Stimulated activated CD4-positive, alpha-beta T cell treated with anti-CD3 and anti-CD28 coated beads, Interleukin-15, amount 100 ng/mL, for 1 hour (primary cell): ENCODE data around the gene SLC2A4RG.
"Not testable (repeated sequence)": the region's sequence is repeated elsewhere in the genome, so short reads cannot be mapped to it uniquely, and the experiment has no call there.

Source experiments
- DNase-seq, 2 donors: peaks; one replicate each; pipeline ENCODE4 v3.0.0-alpha.2; 2020; ENCODE audit warnings: low read depth in 1 of 2, low spot score in 1 of 2

Gene SLC2A4RG

GRCh38 chr20:63712191-63712590 is 27.4 kb upstream of the SLC2A4RG start:
- DNase-seq: no peak

- no peak for DNase-seq
These were observed 24.7 kb upstream of the SLC2A4RG start for GRCh38 chr20:63714858-63715257.

GRCh38 chr20:63718996-63719395 is 20.6 kb upstream of the SLC2A4RG start:
- DNase-seq: no peak

GRCh38 chr20:63722967-63723622 is 16.5 kb upstream of the SLC2A4RG start:
- not testable (repeated sequence) for DNase-seq

GRCh38 chr20:63730189-63730733 is 9.3 kb upstream of the SLC2A4RG start:
- DNase-seq: not testable (repeated sequence)

GRCh38 chr20:63731410-63731809 is 8.2 kb upstream of the SLC2A4RG start:
- no peak for DNase-seq

GRCh38 chr20:63732118-63733095 is 7.2 kb upstream of the SLC2A4RG start:
- no peak for DNase-seq

- no peak for DNase-seq
These were observed 6.5 kb upstream of the SLC2A4RG start for GRCh38 chr20:63733117-63733516.

- DNase-seq: no peak
These were observed 5.9 kb upstream of the SLC2A4RG start for GRCh38 chr20:63733579-63734081.

- no peak for DNase-seq
These were observed 5.2 kb upstream of the SLC2A4RG start for GRCh38 chr20:63734111-63734945.

GRCh38 chr20:63734946-63735858 is 4.4 kb upstream of the SLC2A4RG start:
- DNase-seq: no peak

- DNase-seq: peak in 1 of 2 donors; percentile 53
These were observed 3.5 kb upstream of the SLC2A4RG start, which contains the start of gene LIME1 for GRCh38 chr20:63735859-63736718. TSS of gene LIME1 (plus strand) at chr20:63736664. CDS start at chr20:63737550, 886 bp downstream.

GRCh38 chr20:63736893-63737694 is 2.5 kb upstream of the SLC2A4RG start:
- DNase-seq: no peak

- DNase-seq: no peak
These were observed 2.0 kb upstream of the SLC2A4RG start for GRCh38 chr20:63737695-63737944.

- DNase-seq: no peak
These were observed 1.5 kb upstream of the SLC2A4RG start for GRCh38 chr20:63737945-63738686.

GRCh38 chr20:63738687-63739129 is 868 bp upstream of the SLC2A4RG start:
- no peak for DNase-seq

GRCh38 chr20:63740070-63740626 is 572 bp downstream of the SLC2A4RG start:
- no peak for DNase-seq
